GOT3 (cell line): ENCODE measurements around the gene MEA1.
A peak's percentile ranks its signal among the peaks of the same experiment; 100 is the strongest.
"Not testable (repeated sequence)": the region's sequence is repeated elsewhere in the genome, so short reads cannot be mapped to it uniquely, and the experiment has no call there.

ENCODE experiments used
- DNase-seq: peaks from one replicate; lab custom pipeline; 2025; ENCODE audit warnings: mixed read lengths; lab: John Stamatoyannopoulos, UW

Gene MEA1

DNA sequence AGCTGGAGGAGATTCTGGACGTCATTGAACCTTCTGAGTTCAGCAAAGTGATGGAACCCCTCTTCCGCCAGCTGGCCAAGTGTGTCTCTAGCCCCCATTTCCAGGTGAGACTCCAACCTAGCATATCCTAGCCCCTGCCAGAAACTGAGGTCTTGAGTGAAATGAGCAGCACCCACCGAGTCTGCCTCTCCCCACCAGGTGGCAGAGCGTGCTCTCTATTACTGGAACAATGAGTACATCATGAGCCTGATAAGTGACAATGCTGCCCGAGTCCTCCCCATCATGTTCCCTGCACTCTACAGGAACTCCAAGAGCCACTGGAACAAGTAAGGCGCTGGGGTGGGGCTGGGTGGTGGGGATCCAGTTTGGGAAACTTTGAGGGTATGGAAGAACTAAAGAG lies 4.6 kb downstream of the MEA1 start:
- DNase-seq, result no peak

DNA sequence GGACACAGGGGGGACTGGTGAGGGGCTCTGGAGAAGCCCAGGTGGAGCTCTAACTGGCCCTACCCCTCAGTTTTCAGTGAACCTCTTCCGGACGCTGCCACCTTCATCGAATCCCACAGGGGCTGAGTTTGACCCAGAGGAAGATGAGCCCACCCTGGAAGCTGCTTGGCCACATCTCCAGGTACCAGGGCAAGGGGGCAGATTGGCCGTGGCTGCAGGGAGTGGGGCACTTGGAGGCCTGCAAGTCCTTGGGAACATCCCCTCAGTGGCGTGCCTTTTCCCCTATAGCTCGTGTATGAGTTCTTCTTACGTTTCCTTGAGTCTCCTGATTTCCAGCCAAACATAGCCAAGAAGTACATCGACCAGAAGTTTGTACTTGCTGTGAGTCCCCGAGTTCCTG lies 6.6 kb downstream of the MEA1 start:
- no peak for DNase-seq

DNA sequence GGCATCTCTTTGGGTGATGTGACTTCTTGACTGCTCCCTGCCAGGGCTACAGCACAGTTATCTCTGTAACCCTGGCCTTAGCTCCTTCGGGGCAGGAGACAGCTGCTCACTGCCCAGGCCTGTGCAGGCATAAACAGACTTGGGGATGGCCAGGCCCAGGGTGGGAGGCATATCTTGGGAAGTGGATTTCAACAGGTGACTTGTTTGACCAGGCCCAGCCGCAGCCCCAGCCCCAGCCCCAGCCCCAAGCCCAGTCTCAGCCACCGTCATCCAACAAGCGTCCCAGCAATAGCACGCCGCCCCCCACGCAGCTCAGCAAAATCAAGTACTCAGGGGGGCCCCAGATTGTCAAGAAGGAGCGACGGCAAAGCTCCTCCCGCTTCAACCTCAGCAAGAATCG lies 7.5 kb downstream of the MEA1 start:
- no peak for DNase-seq

DNA sequence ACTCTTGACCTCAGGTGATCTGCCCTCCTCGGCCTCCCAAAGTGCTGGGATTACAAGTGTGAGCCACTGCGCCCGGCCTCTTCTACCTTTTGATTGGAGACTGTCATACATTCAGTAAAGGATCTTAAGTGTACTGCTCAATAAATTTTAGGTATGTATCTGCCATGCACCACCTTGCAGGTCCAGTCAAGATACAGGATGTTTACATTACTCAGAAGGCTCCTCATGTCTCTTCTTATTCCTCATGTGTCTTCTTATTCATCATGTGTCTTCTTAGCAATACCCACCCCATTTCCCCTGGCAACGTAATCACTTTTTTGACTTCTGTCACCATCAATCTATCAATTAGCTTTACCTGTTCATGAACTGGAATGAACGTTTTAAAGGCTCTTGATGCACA lies 7.9 kb downstream of the MEA1 start:
- no peak for DNase-seq

DNA sequence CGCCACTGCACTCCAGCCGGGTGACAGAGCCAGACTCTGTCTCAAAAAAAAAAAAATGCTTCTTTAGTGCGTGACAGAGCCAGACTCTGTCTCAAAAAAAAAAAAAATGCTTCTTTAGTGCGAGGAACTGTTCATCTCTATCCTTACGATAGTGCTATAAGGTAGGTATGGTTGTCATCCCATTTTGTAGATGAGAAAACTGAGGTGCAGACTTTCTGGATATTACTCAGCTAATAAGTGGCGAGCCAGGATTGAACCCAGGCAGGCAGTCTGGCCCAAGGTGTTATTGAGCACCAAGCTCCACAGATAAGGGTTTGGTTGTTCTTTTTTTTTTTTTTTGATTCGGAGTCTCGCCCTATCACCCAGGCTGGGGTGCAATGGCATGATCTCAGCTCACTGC lies 11.9 kb downstream of the MEA1 start:
- no peak for DNase-seq

DNA sequence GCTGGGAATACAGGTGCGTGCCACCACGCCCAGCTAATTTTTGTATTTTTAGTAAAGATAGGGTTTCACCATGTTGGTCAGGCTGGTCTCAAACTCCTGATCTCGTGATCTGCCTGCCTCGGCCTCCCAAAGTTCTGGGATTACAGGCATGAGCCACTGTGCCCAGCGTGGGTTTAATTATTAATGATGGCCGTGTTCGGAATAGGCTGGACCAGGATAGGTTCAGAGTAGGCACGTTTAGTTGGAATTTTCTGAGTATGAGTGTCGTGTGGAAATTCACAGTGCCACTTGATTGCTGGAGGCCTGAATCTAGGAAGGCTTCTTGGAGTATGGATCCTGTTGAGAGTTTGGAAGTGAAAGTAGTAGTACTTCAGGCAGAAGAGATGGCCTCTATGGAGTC lies 15.5 kb downstream of the MEA1 start:
- DNase-seq, result not testable (repeated sequence)

DNA sequence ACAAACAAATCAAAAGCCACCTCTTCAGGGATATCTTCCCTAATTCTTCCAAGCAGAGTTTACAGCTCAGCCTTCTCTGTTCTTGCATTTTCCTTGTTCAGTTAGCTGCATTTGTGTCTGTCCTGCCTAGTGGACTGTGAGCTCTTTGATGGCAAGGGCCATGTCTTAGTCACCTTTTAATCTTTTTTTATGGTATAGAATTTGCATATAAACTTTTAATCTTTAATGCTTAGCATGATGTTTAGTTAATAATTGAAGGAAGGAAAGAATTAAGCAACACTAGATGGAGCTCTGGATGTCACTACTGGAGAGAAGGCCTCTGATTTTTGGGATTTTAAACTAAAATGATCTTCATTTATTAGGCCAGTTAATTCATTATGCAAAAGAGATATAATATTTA lies 17.2 kb downstream of the MEA1 start:
- DNase-seq, result no peak

DNA sequence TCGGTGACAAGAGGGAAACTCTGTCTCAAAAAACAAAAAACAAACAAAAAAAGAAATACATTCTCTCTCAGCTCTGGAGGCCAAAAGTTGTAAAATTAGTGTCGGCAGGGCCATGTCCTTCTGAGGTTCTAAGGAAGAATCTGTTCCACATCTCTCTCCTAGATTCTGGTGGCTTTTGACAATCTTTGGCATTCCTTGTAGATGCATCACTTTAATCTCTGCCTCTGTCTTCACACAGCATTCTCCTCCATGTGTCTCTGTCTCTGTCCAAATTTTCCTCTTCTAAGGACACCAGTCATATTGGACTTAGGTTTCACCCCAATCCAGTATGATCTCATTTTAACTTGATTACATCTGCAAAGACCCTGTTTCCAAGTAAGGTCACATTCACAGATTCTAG lies 20.3 kb downstream of the MEA1 start:
- DNase-seq, result no peak

DNA sequence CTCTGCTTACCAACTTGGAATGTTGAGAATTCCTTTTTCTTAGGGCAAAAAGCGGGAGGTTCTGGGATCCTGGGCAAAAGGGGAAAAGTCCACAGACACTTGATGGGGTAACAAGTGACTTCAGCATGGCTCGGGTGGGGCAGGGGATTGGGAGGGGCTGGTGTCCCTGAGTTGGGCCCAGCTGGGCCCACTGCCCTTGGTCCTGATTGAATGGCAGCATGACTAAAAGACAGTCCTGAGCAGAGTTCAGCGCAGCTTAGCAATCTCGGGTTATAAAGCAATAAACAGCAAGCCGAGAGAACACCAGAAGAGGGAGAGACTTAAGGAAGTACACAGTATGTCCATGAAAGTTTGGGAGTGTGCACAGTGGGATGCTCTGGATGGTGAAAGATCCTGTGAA lies 23.8 kb downstream of the MEA1 start:
- DNase-seq, result no peak

DNA sequence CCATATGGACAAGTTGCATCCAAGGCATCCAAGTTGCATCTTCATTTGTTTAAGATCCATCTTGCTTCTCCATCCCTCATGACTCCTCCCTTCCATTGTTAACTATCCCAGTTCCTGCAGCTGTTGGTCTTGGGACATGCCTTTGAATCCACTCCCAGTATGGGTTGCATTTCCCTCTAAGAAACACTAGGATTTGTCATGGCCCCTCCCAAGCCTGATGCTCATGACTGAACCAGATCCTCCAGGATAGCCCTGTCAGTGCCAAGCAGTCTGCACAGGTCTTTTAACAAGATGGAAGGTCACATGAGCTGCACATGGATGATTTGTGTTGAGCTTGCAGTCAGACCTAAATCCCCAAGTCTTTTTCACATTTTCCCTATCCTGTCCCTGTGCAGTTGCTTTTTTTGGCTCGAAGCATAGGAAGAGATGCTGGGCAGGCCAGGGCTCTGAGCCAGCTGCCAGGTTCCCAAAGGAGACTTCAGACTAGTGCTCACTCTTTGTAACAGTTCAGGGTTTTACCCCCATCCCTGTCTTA lies 25.2 kb downstream of the MEA1 start:
- DNase-seq, result no peak

DNA sequence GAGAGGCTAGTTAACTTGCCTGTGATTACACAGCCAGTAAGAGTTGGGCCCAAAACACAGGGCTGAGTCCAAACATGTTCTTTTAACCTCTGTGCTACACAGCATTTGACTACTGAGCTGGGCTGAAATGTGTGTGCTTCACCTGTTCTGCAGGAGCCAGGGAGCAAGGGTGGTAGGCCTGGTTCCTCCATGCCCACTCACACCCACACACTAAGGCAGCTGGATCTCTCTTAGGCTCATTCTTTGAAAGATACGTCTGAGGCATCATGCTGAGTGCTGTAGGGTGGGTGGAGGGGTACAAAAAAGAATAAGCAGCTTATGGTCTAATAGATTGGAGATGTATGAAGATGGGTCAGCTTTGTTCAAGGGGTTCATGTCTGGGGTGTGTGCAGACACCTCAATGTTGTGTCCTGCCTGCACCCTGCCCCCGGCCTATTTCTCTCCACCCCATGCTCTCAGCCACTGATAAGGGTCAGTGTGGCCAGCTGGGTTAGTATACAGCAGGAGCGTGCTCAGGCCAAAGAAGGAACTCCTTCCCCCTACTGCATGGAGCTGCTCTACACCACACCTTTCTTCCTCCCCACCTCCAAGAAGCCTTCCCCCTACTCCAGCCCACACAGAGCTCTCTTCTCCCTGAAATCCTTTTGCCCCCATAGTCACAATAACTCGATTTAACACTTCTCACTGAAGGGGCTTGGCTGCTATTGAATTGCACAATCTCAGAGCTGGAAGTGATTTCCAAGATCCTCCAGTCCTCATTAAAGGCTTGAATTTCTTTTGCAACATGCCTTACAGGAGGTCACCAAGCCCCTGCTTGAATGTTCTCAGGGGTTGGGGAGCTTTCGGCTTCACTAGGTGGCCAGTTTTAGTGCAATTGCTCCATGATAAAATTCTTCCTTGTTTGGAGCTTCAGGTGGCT lies 26.0 kb downstream of the MEA1 start:
- no peak for DNase-seq

DNA sequence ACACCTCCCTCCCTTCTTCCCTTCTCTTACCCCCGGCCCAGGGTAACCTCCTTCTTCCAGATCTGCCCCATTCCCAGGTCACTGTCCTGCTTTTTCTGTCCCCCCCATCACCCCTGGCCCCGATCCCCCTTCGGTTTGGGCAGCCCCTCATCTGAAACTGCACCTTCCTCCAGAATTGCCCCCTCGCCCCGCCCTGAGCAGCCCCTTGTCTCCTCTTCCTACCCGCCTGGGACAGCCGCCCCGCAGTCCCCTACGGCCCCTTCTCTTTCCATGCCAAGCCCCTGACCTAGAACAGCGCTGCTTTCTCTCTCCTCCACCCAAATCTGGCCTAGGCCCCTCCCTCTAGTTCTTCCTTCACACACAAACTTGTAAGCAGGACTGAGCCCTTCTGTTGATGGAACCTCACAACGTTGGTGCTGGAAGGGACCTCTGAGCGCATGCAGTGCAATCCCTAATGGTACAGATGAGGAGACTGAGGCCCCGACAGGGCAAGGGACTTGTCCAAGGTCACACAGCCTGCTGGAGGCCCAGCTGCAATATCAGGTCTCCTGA lies 28.7 kb downstream of the MEA1 start:
- DNase-seq, result no peak

DNA sequence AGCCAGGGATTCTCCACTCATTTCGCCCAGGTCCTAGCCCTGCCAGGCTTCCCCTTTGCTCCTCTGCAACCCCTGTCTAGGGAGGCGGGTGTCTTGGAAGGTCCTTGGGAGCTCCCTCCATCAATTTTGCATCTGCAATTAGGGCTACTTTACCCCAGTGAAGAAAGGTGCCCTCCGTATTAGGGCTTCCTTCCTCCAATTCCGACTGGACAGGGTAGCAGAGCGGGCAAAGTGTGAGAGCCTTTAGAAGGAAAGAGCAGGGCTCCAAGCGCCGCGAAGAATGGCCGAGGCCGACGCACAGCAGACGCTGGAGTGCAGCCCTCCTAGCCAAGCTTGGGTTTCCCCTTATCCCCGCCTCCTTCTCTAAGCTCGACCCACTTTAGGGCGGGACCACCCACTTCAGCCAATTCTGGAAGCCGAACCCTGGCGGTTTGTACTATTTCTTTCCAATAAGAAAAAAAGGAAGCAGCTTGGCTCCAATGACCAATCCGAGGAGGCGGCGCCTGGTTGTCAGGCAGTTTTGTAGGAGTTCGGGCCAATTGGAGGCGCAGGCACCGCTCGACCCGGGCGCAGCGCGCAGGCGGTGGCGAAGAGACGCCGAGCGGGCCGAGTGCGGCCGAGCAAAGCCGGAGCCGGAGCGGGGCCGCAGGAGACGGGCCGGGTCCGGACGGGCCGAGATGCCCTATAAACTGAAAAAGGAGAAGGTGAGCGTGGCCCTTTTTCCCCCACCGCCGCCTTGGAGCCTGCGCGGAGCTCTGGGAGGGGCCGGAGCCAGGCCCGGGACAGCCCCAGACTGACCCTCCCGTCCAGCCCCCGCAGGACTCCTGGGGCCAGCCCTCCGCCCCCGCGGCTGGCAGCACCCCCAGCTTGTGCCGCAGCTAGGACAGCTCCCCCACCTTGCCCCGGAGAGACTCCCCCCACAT lies 29.5 kb downstream of the MEA1 start, which contains the start of gene PPP2R5D:
TSS of gene PPP2R5D (plus strand) at position 570 of the 923 bp plus-strand sequence. CDS start at position 678, 108 bp downstream.
- peak; percentile 95 for DNase-seq

DNA sequence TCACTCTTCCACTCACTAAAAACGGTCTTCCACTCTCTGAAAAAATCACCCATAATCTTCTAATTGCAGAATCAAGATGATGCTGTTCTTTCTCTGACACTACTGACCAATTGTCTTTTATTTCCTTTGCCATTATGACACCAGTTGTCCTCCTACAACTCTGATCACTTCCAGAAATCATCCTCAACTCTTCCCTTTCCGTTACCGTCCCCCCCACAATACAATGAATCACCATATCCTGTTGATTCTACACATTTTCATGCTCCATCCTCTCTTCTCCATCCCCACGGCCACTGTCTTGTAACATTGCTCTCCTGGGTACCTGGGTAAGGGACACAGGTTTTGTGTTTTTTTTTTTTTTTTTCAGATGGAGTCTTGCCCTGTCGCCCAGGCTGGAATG lies 31.9 kb downstream of the MEA1 start:
- no peak for DNase-seq

DNA sequence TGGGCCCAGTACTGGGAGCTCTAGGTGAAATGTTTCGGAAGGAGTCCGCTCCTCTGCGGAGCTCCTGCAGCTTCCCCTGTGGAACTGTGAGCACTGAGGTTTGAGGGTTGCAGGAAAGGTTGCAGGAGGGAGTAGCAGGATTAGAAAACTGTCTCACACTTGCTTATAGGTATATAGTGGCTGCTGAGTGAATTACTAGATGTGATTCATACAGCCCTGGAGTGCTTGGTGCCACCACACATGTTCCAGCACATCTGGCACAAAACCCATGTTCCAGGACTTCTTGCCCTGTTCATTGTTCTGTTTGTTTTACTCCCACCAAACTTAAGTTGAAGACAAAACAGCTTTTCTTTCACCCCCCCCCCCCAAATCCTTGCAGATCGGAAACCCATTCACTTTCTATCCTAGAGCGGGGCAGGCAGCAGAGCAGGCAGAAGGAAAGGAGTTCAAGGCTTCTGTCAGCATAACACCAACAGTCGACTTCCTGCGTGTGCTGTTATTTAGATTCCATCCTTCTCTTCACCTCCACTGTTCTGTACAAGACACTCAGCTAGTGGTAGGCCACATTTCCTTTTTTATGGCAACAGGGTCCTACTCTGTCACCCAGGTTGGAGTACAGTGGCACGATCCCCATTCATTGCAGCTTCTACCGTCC lies 34.1 kb downstream of the MEA1 start:
- no peak for DNase-seq

DNA sequence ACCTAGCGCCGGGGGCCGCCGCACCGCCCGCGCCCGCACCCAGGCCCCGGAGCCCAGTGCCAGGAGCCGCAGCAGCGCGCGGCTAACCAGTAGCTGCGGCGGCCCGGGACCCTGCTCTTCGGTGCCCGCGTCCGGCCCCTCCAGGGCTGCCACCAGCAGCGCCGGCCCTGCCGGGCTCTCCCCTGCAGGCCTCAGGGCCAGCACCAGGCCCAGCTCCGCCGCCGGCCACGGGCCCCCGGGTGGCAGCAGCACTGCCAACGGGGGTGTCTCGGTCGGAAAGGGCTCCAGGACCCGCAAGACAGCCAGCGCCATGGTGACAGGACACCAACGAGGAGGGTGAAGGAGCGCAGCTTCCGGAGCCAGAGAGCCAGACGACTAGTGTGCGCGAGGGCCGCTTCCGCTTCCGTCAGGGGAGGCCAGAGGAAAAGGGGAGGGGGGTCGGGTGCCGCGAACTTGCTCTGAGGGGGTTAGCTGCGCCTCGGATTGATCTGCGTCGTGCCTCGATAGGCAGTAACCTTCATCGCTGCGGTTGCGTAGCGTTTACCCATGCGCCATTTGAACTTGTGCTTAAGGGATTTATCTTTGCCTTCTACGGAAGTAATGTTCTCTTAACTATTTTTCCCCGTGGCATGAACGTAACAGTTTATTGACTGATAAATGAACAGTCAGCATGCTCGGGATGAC lies 34.8 kb downstream of the MEA1 start, which contains the start of gene PEX6:
TSS of gene PEX6 (minus strand) at position 343 of the 684 bp plus-strand sequence. CDS start at position 312, 31 bp downstream.
- DNase-seq, result peak; percentile 70

DNA sequence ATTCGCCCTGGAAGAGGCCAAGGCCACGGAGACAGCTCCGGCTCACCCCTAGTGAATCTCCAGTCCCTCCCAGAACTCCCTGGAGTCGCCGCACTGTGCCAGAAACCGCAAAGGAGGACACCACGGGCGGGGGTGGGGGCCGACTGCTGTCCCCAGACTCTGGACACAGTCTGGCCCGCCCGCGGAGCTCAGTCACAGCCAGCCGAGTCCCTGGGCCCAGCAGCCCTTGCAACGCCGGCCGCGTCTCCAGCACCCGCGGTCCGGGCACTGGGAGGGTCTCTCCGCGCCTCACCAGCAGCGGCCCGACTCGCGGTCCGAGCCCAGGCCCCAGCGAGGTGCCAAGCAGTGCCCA lies 35.3 kb downstream of the MEA1 start:
- no peak for DNase-seq

DNA sequence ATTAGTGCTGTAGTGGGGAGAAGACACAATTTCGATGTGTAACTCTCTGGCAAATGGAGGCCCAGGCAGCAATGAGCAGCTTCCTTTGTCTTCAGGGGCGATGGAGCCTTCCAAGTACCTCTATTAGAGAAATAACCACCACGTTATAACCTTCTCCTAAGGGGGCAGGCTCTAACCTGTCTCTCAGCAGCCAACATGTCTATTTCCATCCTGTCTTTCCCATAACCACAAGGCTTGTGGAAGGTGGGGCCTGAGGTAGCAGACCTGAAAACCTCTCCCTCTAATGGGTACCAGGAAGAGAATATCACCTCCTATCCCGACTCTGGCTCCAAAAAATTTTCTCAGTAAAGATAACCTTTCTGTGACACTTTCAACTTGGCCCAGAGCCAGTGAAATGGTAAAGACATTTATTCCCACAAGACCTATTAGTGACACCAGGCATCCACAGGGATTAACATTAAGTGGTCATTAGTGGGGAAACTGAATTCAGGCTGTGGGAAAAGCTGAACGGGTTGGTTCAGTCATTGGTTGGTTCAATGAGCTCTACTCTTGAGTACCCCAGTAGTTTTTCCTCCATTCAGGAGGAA lies 38.7 kb downstream of the MEA1 start:
- no peak for DNase-seq

DNA sequence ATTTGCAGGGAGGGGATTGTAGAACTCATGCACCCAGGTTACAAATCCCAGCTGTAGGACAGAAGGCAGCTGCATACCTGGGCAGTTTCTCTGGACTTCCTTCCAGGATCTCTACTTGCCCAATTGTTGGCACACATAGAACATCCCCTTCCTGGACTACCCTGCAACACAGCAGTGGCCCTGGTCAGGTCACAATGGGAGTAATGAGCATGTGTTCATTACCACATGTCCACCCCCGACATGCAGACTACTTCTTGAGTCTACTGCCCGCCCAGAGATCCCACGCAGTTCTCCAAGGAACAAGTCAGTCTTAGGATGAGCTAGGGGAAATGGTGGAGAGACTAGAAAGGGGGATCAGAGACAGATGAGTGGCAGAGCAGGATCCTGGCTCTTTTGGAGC lies 39.8 kb downstream of the MEA1 start:
- DNase-seq, result no peak

DNA sequence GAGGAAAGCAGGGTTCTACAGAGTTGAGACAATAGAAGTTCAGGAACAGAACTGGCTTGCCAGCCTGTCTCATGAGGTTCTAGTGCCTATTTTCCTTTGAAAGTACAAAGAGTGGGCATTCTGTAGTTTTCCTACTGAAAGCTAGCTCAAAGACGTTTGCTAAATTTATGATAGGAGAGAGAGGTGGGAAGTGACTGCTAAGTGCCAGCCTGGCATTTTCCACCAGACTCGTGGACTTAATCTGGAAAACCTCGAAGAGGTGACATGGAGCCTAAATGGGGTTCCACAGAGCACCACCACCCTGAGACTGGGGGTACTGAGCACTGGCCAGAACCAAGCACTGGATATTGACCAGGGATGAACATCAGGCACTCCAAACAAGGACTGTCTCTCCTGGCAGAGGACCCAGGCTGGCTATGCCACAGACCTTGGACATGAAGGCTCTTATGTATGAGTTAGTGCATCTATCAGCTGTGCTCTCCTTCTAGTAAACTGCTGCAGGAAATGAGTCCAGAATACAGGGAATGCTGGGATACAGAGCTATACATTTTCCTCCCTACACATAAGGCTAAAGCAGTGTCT lies 41.9 kb downstream of the MEA1 start:
- no peak for DNase-seq
